Transverse colon (tissue), 4 donors: Measurements from ENCODE around the gene EML6. TPM values are rescaled to one million over a fixed set of nuclear protein-coding genes. Genes with fewer than 3 reads are reported as not detected.
A peak's percentile ranks its signal among the peaks of the same experiment; 100 is the strongest.

Experiments
- DNase-seq: peaks from one replicate; pipeline ENCODE4 v3.0.0-alpha.2; 2019
- H3K27ac ChIP-seq, 4 donors: fragments of 200-600 bp; sonication (generic); 2 replicates each; pipeline ENCODE4 v1.5.1; 2016 to 2018; ENCODE audit warnings: inconsistent platforms in 4 of 4
- H3K27me3 ChIP-seq: fragments of 200-600 bp; sonication (generic); 2 replicates; pipeline ENCODE4 v1.5.1; 2017; ENCODE audit warnings: inconsistent platforms
- H3K36me3 ChIP-seq, 4 donors: fragments of 200-600 bp; sonication (generic); 2 replicates each; pipeline ENCODE4 v1.5.1; 2017 to 2019; ENCODE audit warnings: inconsistent platforms in 4 of 4
- H3K4me1 ChIP-seq, 4 donors: fragments of 200-600 bp; sonication (generic); 2 replicates each; pipeline ENCODE4 v1.5.1; 2017 to 2020; ENCODE audit warnings: inconsistent platforms in 4 of 4
- H3K4me3 ChIP-seq, 4 donors: fragments of 200-600 bp; sonication (generic); 1 replicate in 1 of 4; 2 replicates in 3 of 4; pipeline versions ENCODE4 v1.5.1 to v1.6.1; 2017 to 2019; ENCODE audit warnings: inconsistent platforms in 4 of 4
- H3K9me3 ChIP-seq, 2 donors: fragments of 200-600 bp; sonication (generic); 2 replicates each; pipeline ENCODE4 v1.5.1; 2017 to 2019; ENCODE audit warnings: inconsistent platforms in 2 of 2
- EP300 ChIP-seq: sonication (generic); formaldehyde crosslinking; IDR thresholded peaks from one replicate; pipeline ENCODE4 v1.6.1; 2017; ENCODE audit warnings: antibody characterized with exemption, low read depth
- POLR2A ChIP-seq: fragments of 450-650 bp; IDR thresholded peaks from one replicate; pipeline ENCODE4 v1.6.1; 2016; ENCODE audit warnings: antibody characterized with exemption, mild to moderate bottlenecking, moderate library complexity
- POLR2AphosphoS5 ChIP-seq, 3 donors: sonication (generic); formaldehyde crosslinking; IDR thresholded peaks; one replicate each; pipeline ENCODE4 v1.6.1; 2016; ENCODE audit warnings: antibody characterized with exemption in 3 of 3
- WGBS, 2 donors: methylation state at CpG; one replicate each; pipeline ENCODE4 v1.1.5; 2018; ENCODE audit warnings: low coverage in 1 of 2; 5-methylcytosine and 5-hydroxymethylcytosine counted together
- in situ Hi-C, 4 donors: fragments of 200-750 bp; cut with MboI; loops; one replicate each; pipeline versions ENCODE4 v1.15.0 to v1.15.1; 2017; ENCODE audit warnings: low sequenced_read_pairs in 3 of 4, low pct_ligation_motif_present in 1 of 4, low pct_unique_long_range_greater_than_20kb in 1 of 4
- intact Hi-C: fragments of 100-400 bp; cut with DNase I; formaldehyde crosslinking; loops from one replicate; pipeline ENCODE4 v1.15.1; 2023; ENCODE audit warnings: low total_unique reads
- total RNA-seq, 4 donors: library from RNA; depleted of rRNA; stranded (reverse); fragments of >200 nt; gene quantifications; one replicate each; pipeline ENCODE4 v1.1.0, GENCODE V29; 2016
- TF ChIP-seq, protein P1 (sequence below), 5 experiments: fragments of 200-600 bp in 3 of 5; fragments of 450-650 bp in 2 of 5; sonication (generic) in 3 of 5; IDR thresholded peaks; 1 replicate in 2 of 5; 2 replicates in 3 of 5; pipeline ENCODE4 v1.5.1; 2016 to 2017; ENCODE audit warnings: antibody characterized with exemption in 5 of 5, inconsistent platforms in 3 of 5, mild to moderate bottlenecking in 2 of 5, moderate library complexity in 1 of 5

EML6 gene
- total RNA-seq, 4 donors from 2014 or later: 1.5 to 8.2 (median 3.4) TPM

DNA sequence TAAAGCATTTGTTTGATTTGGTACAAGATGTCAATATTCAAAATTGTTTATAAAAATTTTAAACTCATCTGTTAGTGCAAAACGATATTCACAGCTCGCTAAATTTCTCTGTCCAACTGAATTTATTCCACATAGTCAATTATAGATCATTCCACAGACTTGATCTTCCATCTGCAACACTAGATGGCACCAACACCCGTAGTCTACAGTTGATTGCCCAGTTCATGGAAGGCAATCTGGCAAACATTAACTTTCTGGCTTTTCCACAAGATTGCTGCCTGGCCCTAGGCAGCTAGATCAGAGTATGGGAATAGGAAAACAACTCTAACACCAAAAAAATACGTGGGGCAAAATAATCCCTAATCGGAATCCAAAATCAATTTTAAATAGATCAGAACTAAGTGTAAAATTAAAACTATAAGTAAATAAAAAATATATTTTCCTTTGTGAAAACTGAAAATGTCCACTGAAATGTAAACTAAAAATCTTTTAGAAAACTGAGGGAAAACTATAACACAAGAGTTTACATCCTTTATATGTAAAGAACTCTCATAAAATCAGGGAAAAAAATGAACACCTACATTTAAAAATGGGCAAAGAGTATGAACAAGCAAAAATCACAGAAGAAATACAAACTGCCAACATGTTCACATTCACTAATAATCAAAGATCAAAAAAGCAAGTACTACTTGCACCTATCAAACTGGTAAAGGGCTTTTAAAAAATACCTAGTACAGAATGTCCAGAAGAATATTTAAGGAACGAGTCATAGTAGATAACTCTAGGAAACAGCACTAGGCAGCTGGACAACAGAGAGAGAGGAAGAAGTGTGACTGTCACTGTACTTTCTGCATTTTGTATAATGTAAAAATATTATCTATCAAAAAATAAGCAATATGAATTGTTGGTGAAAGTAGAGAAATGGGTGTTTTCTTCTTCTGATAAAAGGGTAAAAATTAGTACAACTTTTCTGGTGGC is 291.8 kb downstream of the EML6 start:
- no peak overlapping the region for H3K4me3 ChIP-seq
- WGBS, 2 donors: 37 to 39% methylated on average over 6 of the region's 6 CpGs
- peak overlapping the region in 3 of 4 donors; percentile 18 to 50 (median 32) for H3K27ac ChIP-seq
- TF ChIP-seq, protein P1, sequence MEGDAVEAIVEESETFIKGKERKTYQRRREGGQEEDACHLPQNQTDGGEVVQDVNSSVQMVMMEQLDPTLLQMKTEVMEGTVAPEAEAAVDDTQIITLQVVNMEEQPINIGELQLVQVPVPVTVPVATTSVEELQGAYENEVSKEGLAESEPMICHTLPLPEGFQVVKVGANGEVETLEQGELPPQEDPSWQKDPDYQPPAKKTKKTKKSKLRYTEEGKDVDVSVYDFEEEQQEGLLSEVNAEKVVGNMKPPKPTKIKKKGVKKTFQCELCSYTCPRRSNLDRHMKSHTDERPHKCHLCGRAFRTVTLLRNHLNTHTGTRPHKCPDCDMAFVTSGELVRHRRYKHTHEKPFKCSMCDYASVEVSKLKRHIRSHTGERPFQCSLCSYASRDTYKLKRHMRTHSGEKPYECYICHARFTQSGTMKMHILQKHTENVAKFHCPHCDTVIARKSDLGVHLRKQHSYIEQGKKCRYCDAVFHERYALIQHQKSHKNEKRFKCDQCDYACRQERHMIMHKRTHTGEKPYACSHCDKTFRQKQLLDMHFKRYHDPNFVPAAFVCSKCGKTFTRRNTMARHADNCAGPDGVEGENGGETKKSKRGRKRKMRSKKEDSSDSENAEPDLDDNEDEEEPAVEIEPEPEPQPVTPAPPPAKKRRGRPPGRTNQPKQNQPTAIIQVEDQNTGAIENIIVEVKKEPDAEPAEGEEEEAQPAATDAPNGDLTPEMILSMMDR (IDR thresholded peaks at IDR 0.05): peak; percentile 60 to 82 (median 65)
- TF ChIP-seq POLR2A (no peak), POLR2AphosphoS5 (IDR thresholded peaks at IDR 0.05) (peak in 2 of 3 donors; percentile 48 to 62), EP300 (no peak)
- H3K36me3 ChIP-seq: peaks cover 0 to 3% (median 0%) of the 10 kb centered on the region in 4 donors
- no peaks in the 10 kb centered on the region for H3K27me3 ChIP-seq
- in situ Hi-C loops: loop anchor here in 2 of 4 donors (10.0 kb wide), 1 partner anchor 150 kb away; no protein-coding TSS in a partner anchor
- intact Hi-C loops: loop anchor here (10.0 kb wide), 1 partner anchor 150 kb away; no protein-coding TSS in a partner anchor
- DNase-seq: peak; percentile 69
- H3K4me1 ChIP-seq: peaks cover 34 to 68% (median 54%) of the 10 kb centered on the region in 4 donors
- no peaks in the 10 kb centered on the region for H3K9me3 ChIP-seq

DNA sequence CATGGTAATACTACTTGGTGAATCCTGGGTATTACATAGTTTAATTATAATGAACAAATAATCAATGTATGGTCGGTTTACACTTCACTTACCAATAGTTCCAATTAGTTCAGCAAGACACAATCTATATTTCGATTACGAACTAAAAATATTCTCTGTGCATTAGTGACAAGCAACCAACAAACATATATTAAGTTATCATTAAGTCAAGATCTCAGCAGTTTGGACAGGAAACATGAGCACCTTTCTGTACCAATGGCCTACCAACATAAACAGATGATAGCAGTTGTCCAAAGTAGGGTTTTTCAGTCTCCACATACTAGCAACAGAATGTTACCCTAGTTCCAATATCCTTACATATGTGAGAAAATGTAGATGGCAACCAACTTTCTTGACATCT is 294.0 kb downstream of the EML6 start:
- Histone ChIP-seq H3K36me3 (peaks cover 0 to 3% (median 0%) of the 10 kb centered on the region in 4 donors), H3K9me3 (no peaks in the 10 kb centered on the region), H3K4me1 (peaks cover 22 to 46% (median 32%) of the 10 kb centered on the region in 4 donors), H3K27ac (no peak overlapping the region), H3K27me3 (no peaks in the 10 kb centered on the region), H3K4me3 (no peak overlapping the region)
- in situ Hi-C loops: loop anchor here in 2 of 4 donors (10.0 kb wide), 1 partner anchor 147 kb away; no protein-coding TSS in a partner anchor
- whole genome bisulfite sequencing, 2 donors: 98 to 100% methylated on average over 3 of the region's 3 CpGs
- TF ChIP-seq, protein P1 (IDR thresholded peaks at IDR 0.05): no peak
- TF ChIP-seq POLR2A (no peak), POLR2AphosphoS5 (IDR thresholded peaks at IDR 0.05) (no peak)
- no peak for DNase-seq
- intact Hi-C loops: loop anchor here (10.0 kb wide), 1 partner anchor 147 kb away; no protein-coding TSS in a partner anchor

DNA sequence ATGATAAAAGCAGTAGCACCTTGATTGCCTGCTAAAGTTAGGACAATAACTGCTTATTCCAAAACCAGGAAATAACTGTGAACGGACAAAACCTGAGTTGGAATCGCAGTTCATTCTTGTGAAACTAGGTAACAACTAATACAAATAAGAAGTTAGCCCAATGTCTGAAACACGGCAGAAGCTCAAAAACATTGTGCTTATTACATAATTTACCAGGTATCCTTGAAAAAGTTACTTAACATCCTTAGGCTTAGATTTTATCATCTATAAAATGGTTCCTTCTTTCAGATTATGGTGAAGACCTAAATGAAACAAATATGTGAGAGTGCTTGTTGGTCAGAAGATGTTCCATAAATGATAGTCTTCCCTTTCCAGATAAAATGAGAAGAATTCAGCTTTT is 294.4 kb downstream of the EML6 start:
- Histone ChIP-seq H3K27me3 (no peaks in the 10 kb centered on the region), H3K27ac (no peak overlapping the region), H3K4me3 (no peak overlapping the region), H3K9me3 (no peaks in the 10 kb centered on the region), H3K4me1 (peaks cover 17 to 42% (median 28%) of the 10 kb centered on the region in 4 donors), H3K36me3 (peaks cover 0 to 3% (median 0%) of the 10 kb centered on the region in 4 donors)
- 88 to 89% methylated on average over 3 of the region's 3 CpGs for WGBS, 2 donors
- intact Hi-C loops (loop anchor here (10.0 kb wide), 1 partner anchor 147 kb away; no protein-coding TSS in a partner anchor), in situ Hi-C loops (loop anchor here in 2 of 4 donors (10.0 kb wide), 1 partner anchor 147 kb away; no protein-coding TSS in a partner anchor)
- DNase-seq: no peak
- TF ChIP-seq POLR2A (no peak), EP300 (no peak), POLR2AphosphoS5 (IDR thresholded peaks at IDR 0.05) (no peak)
- TF ChIP-seq, protein P1 (IDR thresholded peaks at IDR 0.05): no peak

- 100% methylated on average over 1 of the region's 1 CpG; no CpG with 5 or more reads in 1 of the 2 donors for WGBS, 2 donors
- Histone ChIP-seq H3K9me3 (no peaks in the 10 kb centered on the region), H3K27ac (peak overlapping the region in 1 of 4 donors; percentile 20), H3K4me3 (no peak overlapping the region), H3K36me3 (peaks cover 0 to 3% (median 0%) of the 10 kb centered on the region in 4 donors), H3K4me1 (peaks cover 11 to 34% (median 20%) of the 10 kb centered on the region in 4 donors), H3K27me3 (no peaks in the 10 kb centered on the region)
- intact Hi-C loops (loop anchor here (10.0 kb wide), 1 partner anchor 146 kb away; no protein-coding TSS in a partner anchor), in situ Hi-C loops (loop anchor here in 2 of 4 donors (10.0 kb wide), 1 partner anchor 146 kb away; no protein-coding TSS in a partner anchor)
- no peak for DNase-seq
- TF ChIP-seq POLR2A (no peak), POLR2AphosphoS5 (IDR thresholded peaks at IDR 0.05) (no peak), EP300 (no peak)
- TF ChIP-seq, protein P1 (IDR thresholded peaks at IDR 0.05): no peak
Observed at GRCh38 chr2:55018619-55019018, 295.2 kb downstream of the EML6 start.
